KMS-11 (cell line): ENCODE results near the gene ANXA4.

Source experiments
- H2AFZ ChIP-seq: fragments of 200-600 bp; sonication (generic); 2 replicates; pipeline ENCODE4 v1.6.1; 2016; ENCODE audit warnings: antibody characterized with exemption, mixed run types, low read depth
- H3K27ac ChIP-seq: fragments of 200-600 bp; sonication (generic); 2 replicates; pipeline ENCODE4 v1.6.1; 2016; ENCODE audit warnings: mild to moderate bottlenecking, mixed run types
- H3K27me3 ChIP-seq: fragments of 200-600 bp; sonication (generic); 2 replicates; pipeline ENCODE4 v1.6.1; 2017; ENCODE audit warnings: mild to moderate bottlenecking, low read depth, mixed run types, moderate library complexity; ENCODE audit not compliant: insufficient read depth
- H3K36me3 ChIP-seq: fragments of 200-600 bp; sonication (generic); 2 replicates; pipeline ENCODE4 v1.6.1; 2017; ENCODE audit warnings: mild to moderate bottlenecking, mixed run types; ENCODE audit not compliant: insufficient read depth
- H3K4me1 ChIP-seq: fragments of 200-600 bp; sonication (generic); 2 replicates; pipeline ENCODE4 v1.6.1; 2016; ENCODE audit warnings: mild to moderate bottlenecking, low read depth, mixed run types; ENCODE audit not compliant: poor library complexity, severe bottlenecking
- H3K4me2 ChIP-seq: fragments of 200-600 bp; sonication (generic); 2 replicates; pipeline ENCODE4 v1.7.0; 2016; ENCODE audit warnings: mild to moderate bottlenecking, mixed run types
- H3K4me3 ChIP-seq: fragments of 200-600 bp; sonication (generic); IDR thresholded peaks from 2 replicates; pipeline ENCODE4 v1.6.1; 2017; ENCODE audit warnings: low read depth, low read length, mixed read lengths; ENCODE audit not compliant: insufficient read depth
- H3K79me2 ChIP-seq: fragments of 200-600 bp; sonication (generic); 2 replicates; pipeline ENCODE4 v1.6.1; 2016; ENCODE audit warnings: low read depth, mixed run types; ENCODE audit not compliant: insufficient read depth
- H3K9ac ChIP-seq: fragments of 200-600 bp; sonication (generic); 2 replicates; pipeline ENCODE4 v1.6.1; 2016; ENCODE audit warnings: mild to moderate bottlenecking, mixed run types
- H4K20me1 ChIP-seq: fragments of 200-600 bp; sonication (generic); 2 replicates; pipeline ENCODE4 v1.6.1; 2016; ENCODE audit warnings: mild to moderate bottlenecking, mixed run types; ENCODE audit not compliant: insufficient read depth
- CTCF ChIP-seq: fragments of 200-600 bp; sonication (generic); conservative IDR thresholded peaks from 2 replicates; pipeline ENCODE4 v1.6.1; 2017; ENCODE audit warnings: low read depth, mild to moderate bottlenecking, antibody characterized with exemption, low read length, moderate library complexity, mixed read lengths

ANXA4 gene

GRCh38 chr2:69729266-69729665 lies 12.7 kb upstream of the ANXA4 start:
- H3K4me3 ChIP-seq: no peak overlapping the region
- H4K20me1 ChIP-seq: no peaks in the 10 kb centered on the region
- no peak overlapping the region for H3K9ac ChIP-seq
- H2AFZ ChIP-seq: no peak overlapping the region
- H3K4me2 ChIP-seq: no peak overlapping the region
- no peak overlapping the region for H3K27ac ChIP-seq
- H3K79me2 ChIP-seq: no peaks in the 10 kb centered on the region
- H3K27me3 ChIP-seq: no peaks in the 10 kb centered on the region
- no peaks in the 10 kb centered on the region for H3K36me3 ChIP-seq
- no peak for TF ChIP-seq CTCF
- H3K4me1 ChIP-seq: peaks cover 8% of the 10 kb centered on the region

- Histone ChIP-seq H3K4me1 (peaks cover 3% of the 10 kb centered on the region), H3K27me3 (no peaks in the 10 kb centered on the region), H3K27ac (no peak overlapping the region), H3K36me3 (no peaks in the 10 kb centered on the region), H3K4me3 (no peak overlapping the region), H3K79me2 (no peaks in the 10 kb centered on the region), H3K4me2 (no peak overlapping the region), H4K20me1 (no peaks in the 10 kb centered on the region), H3K9ac (no peak overlapping the region), H2AFZ (no peak overlapping the region)
- TF ChIP-seq CTCF: no peak
Observed at GRCh38 chr2:69729781-69730180, 12.2 kb upstream of the ANXA4 start.

DNA sequence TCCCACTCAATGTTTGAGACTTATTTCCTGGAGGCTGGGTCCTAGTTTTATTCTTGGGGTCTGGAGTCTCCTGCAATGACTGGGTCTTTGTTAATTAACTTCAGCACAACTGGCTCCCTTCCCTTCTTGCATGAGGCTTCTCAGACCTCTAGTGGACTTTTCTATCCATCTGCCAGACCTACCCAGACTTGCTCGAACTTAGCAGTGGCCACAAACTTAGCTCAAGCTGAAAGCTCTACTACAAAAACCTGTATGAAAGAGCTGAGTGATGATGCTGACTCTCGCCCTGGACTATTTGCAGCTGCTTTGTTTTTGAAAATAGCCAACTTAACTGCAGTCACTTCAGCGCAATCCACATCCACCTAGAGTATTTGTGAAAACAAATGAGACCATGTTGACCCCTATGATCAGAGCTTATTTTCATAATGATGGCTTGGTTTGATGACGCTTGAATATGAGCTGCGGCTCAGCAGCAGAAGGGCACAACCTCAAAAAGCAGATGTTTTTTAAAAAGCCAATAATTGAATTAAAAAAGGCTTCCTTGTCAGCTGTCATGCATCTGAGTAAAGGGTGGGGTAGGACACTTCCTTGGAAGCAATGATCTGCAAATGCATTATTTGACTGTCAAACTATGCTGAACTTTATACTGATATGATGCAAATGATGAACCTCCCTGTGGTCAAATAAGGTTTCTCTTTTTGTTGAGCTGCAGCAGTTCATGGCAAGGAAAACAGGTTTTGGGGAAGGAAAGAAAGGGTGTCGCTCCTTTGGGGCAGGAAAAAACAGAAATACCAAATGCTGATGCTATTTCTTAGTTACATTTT lies 10.6 kb upstream of the ANXA4 start:
- H2AFZ ChIP-seq: no peak overlapping the region
- no peak overlapping the region for H3K4me2 ChIP-seq
- H3K79me2 ChIP-seq: no peaks in the 10 kb centered on the region

GRCh38 chr2:69733342-69734034 lies 8.4 kb upstream of the ANXA4 start:
- H3K4me2 ChIP-seq: no peak overlapping the region
- H3K36me3 ChIP-seq: no peaks in the 10 kb centered on the region
- no peak overlapping the region for H3K9ac ChIP-seq
- no peaks in the 10 kb centered on the region for H4K20me1 ChIP-seq
- no peak overlapping the region for H2AFZ ChIP-seq
- no peak overlapping the region for H3K4me3 ChIP-seq
- TF ChIP-seq CTCF: no peak
- no peak overlapping the region for H3K27ac ChIP-seq
- no peaks in the 10 kb centered on the region for H3K4me1 ChIP-seq
- H3K27me3 ChIP-seq: no peaks in the 10 kb centered on the region
- no peaks in the 10 kb centered on the region for H3K79me2 ChIP-seq

More for the DNA sequence above, 10.6 kb upstream of the ANXA4 start:
- Histone ChIP-seq H3K4me3 (no peak overlapping the region), H4K20me1 (no peaks in the 10 kb centered on the region), H3K27me3 (no peaks in the 10 kb centered on the region), H3K36me3 (no peaks in the 10 kb centered on the region), H3K9ac (no peak overlapping the region), H3K4me1 (no peaks in the 10 kb centered on the region), H3K27ac (no peak overlapping the region)
- TF ChIP-seq CTCF: no peak
